CD4-positive, alpha-beta T cell treated with Interleukin-10 for 1 hour (primary cell): Measurements from ENCODE around the gene ERBB4.
"Not testable (repeated sequence)": the region's sequence is repeated elsewhere in the genome, so short reads cannot be mapped to it uniquely, and the experiment has no call there.

ENCODE experiments used
- DNase-seq: peaks from one replicate; pipeline ENCODE4 v3.0.0-alpha.2; 2020

ERBB4 gene

GRCh38 chr2:212526059-212526458 lies 12.5 kb downstream of the ERBB4 start:
- DNase-seq, result no peak

GRCh38 chr2:212523756-212524155 lies 14.8 kb downstream of the ERBB4 start:
- DNase-seq, result no peak

- DNase-seq, result no peak
These were observed 18.3 kb downstream of the ERBB4 start for GRCh38 chr2:212520340-212520739.

DNA sequence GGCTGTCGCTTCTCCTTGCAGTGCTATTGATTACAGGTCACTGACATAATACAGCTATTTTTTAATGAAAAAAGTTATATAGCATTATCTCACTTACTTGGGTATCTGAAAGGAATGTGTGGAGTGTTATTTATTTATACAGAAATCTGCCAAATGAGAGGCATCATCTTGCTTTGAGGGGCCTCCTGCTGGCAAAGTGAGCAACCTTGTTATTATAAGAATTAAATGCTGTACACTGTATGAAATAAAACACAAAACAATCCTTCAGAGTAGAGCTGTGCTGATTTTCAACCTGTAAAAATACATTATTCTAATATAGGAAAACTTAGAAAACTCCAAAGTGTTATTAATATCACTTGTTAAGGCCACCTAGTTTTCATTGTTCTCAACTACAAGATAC lies 20.9 kb downstream of the ERBB4 start:
- no peak for DNase-seq

- DNase-seq, result no peak
These were observed 33.0 kb downstream of the ERBB4 start for GRCh38 chr2:212505586-212505985.

GRCh38 chr2:212495046-212495445 lies 43.6 kb downstream of the ERBB4 start:
- DNase-seq, result no peak

DNA sequence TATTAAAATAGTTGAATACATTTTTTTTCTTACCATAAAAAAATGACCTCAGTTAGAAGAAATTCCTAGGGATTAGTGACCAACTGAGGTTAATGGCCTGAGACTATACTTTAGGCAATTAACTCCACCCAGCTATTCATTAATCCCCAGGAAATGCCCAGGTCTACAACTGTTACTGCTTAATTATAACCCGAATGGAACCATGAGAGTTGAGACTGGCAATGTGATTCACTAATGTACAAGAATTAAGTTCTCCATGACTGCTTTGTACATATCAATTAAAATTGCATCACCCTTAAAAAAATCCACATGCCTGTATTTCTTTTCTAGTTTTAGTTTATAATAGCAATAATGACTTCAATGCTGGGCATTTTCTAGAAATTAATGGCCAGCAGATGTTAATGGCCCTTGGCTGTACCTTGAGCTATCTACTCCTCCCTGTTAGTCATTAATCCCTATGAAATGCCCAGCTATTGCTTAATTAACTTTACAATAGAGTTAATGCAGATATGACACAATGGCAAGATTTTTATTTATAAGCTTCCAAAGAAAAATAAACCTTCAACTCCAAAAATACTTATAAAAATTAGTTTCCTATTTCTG lies 44.1 kb downstream of the ERBB4 start:
- DNase-seq, result no peak

DNA sequence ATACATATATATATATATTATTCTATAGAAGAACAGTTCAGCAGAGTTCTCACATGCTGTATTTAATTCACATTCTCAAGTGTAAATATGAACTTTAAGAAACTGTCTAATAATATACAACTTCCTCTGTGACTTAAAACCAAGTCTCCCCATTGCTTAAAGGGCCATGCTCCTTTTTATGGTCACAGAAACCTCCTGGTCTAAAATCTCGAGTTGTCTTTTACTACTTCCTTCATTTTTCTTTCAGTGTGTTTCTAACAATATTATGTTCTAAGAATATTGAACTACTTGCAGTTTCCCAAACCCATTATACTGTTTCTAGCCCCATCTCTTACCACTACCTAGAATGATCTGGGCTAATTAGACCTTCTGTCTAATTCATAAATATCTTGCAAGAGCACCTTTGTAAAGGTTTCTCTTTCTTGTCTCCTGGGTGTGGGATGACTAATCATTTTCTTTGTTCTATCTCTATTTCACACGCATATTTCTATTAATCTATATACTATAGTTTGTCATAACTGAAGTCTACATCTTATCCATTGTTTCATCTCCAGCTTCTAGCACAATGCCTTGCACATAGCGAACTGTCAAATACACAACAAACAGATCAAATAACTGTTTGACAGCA lies 48.8 kb downstream of the ERBB4 start:
- DNase-seq, result no peak

- DNase-seq, result no peak
These were observed 50.0 kb downstream of the ERBB4 start for GRCh38 chr2:212488611-212489010.

- DNase-seq, result no peak
These were observed 54.0 kb downstream of the ERBB4 start for GRCh38 chr2:212484563-212485080.

DNA sequence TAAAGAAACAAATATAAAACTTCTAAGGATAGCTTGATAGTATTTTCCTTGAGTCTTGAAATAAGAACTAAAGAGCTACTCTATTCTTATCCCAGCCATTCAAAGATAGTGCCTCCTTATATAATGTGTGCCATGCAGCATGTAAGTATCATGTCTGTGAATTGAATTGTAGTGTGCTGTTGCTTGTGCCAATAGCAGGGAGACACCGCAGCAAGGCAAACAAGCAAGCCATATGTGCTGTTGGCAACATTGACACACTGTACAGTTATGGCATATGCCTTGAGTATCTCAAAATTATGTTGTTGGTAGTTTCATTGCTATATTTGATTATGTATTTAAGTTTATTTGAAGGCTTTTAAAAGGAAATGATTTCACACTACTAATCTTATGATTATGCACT lies 58.2 kb downstream of the ERBB4 start:
- no peak for DNase-seq

DNA sequence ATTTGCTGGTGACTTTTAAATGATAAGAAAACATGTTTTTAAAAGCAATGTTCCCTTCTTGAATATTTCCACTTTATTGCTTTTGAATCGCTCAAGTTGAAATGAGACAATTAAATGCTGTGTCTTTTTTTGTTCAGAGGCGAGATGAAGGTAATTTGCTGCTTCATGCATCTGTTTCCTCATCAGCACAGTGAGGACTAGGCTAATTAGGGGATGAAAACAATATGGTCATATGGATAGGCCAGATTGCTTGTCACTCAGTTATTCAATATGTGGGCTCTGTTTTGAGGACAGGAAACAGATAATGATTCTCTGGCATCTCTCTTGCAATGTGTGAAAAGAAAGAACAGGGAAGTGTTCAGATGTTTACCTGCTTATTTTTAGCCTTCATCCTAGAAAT lies 61.0 kb downstream of the ERBB4 start:
- no peak for DNase-seq

DNA sequence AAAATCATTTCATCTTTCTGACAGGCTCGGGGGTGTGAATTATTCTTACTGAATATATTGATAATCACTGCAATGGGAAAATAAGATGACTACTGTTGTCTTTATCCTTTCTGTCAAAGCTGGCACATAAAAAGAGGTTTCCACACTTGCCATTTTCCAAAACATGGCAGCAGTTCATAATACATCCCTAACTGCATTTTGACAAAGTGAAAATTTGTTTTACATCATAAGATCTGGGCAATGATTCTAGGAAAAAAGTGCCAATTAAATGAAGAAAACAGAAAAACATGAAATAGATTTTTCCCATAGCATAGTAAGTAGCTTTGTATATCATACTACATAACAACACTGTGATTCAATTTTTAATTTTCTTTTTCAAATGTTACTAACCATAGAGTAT lies 65.4 kb downstream of the ERBB4 start:
- DNase-seq, result no peak

DNA sequence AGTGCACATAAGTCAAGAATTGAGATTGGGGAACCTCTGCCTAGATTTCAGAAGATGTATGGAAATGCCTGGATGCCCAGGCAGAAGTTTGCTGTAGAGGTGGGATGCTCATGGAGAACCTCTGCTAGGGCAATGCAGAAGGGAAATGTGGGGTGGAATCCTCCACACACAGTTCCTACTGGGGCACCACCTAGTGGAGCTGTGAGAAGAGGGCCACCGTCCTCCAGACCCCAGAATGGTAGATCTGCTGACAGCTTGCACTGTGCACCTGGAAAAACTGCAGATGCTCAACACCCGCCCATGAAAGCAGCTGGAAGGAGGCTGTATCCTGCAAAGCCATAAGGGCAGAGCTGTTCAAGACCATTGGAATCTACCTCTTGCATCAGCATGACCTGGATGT lies 71.1 kb downstream of the ERBB4 start:
- not testable (repeated sequence) for DNase-seq

GRCh38 chr2:212465456-212465855 lies 73.1 kb downstream of the ERBB4 start:
- no peak for DNase-seq

DNA sequence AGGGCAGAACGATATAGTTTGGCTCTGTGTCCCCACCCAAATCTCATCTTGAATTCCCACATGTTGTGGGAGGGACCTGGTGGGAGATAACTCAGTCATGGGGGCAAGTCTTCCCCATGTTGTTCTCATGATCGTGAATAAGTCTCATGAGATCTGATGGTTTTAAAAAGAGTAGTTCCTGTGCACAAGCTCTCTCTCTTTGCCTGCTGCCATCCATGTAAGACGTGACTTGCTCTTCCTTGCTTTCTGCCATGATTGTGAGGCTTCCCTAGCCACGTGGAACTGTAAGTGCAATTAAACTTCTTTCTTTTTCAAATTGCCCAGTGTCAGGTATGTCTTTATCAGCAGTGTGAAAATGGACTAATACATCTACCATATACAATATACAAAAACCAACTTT lies 76.9 kb downstream of the ERBB4 start:
- DNase-seq, result not testable (repeated sequence)

DNA sequence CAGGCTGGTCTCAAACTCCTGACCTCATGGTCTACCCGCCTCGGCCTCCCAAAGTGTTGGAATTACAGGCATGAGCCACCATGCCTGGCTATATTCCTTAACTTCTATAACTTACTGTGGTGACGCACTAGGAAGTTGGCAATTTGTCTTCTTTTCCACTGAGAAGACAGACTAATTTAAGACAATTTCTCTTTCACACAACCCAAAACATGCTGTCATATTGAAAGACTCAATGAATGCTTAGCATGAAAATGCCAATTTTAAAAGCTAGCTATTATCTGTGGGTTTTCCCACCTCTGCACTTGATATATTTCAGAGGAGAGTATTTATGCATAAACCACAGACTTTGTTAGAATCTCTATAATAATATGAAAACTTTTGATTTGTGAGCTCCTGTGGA lies 84.5 kb downstream of the ERBB4 start:
- DNase-seq, result no peak

DNA sequence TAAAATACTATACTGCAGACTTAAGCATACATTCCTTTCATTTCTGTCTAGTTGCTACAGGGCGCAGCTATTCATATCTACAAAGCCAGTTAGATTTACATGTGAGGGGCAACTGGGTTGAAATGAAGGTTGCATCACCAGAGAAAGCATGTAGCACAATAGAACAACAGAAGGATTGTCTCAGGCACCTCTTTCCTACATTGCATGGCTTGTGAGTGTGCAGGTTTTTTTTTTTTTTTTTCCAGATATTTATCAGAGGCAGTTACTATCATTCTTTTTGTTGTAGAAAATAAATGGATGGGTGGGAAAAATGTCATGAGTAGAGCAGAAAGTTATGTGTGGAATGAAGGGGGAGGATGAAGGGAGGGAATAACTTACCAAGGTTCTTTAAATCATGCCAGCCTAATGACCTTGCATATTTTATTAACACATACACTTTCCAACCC lies 86.8 kb downstream of the ERBB4 start:
- no peak for DNase-seq

GRCh38 chr2:212448698-212449097 lies 89.9 kb downstream of the ERBB4 start:
- DNase-seq, result no peak

DNA sequence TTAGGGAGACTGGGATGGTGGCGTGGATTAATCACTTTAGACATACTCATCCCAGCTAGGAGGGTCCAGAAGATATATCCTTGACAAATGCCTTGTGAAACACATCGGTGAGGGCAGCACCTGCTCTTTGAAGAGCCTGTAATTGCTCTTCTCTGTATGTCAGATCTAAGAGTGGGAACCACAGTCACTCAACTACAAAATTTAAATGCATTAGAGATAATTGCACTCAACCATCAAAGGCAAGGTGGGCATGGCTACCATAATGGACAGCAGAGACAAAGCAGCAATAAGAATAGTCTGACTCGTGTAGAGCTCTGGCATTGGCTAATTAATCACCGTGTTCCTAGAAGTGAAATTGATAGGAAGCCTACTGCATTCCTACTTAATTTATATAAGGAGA lies 96.8 kb downstream of the ERBB4 start:
- no peak for DNase-seq

DNA sequence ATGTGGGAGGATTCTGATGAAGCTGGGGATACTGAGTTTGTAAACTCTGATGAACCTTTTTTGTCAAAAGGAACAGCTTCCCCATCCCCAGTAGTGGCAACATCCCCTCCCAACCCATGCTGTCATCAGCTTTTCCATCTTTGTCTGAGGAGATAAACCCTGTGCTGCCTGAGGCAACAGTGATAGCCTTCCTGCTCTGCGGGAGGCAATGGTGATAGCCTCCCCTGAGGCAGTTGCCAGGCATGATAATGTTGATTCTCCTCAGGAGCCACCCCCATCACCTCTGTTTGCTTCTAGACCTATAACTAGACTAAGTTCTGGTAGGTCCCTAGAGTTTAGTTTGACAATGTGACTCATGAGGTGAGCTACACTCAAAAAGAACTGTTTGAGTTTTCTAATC lies 97.5 kb downstream of the ERBB4 start:
- no peak for DNase-seq

GRCh38 chr2:212428681-212429478 lies 109.7 kb downstream of the ERBB4 start:
- no peak for DNase-seq

DNA sequence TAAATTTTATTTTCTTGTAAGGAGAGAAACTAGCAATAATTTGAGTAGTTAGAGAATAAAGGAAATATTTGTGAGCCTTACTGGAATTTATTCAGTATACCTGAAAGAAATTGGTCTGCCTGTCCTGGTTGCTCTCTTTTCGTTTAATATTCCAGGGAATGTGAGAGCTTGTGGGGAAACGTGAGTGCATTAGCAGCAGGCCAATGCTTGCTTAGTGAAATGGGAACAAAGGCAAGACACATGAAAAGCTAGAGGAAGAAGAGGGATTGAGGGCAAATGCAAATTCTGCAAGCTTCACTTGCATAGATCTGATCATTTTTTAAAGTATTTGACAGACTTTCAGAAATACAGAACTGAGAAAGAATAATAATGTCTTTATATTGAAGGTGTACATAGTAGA lies 111.0 kb downstream of the ERBB4 start:
- DNase-seq, result no peak
